ENCODE data around the gene FGD3. TPM values are rescaled to one million over a fixed set of nuclear protein-coding genes. Genes with fewer than 3 reads are reported as not detected.

FGD3 gene
- total RNA-seq, 2 experiments from 2014 or later = 57.7 to 58.8 TPM

DNA sequence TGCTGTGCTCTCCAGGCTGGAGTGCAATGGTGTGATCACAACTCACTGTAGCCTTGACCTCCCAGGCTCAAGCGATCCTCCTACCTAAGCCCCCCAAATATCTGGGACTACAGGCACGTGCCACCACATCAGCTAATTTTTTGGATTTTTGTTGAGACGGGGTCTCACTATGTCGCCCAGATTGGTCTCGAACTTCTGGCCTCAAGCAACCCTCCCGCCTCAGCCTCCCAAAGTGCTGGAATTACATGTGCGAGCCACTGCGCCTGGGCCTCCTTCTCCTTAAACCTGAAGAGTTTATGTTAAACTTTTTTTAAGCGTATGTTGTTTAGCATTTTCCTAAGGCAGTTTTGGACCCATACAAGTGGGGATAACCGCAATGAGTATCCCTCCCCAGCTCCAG, 80.4 kb downstream of the FGD3 start:
- intact Hi-C loops (cut with micrococcal nuclease) = loop anchor here (1.0 kb wide), 5 partner anchors 31 to 69 kb away; partner anchors contain the start of genes CARD19 and SUSD3
- H3K27me3 Mint-ChIP-seq (ENCODE audit: low read depth) = no peaks in the 10 kb centered on the region
- peak overlapping the region; percentile 97 for H3K27ac Mint-ChIP-seq
- CTCF ChIA-PET = interaction anchor here (0.6 to 4.0 kb wide), 4 partner anchors 23 to 81 kb away, joined by 3 to 20 read pairs (median 6); no protein-coding TSS in a partner anchor
- H3K9me3 Mint-ChIP-seq = no peaks in the 10 kb centered on the region
- peaks cover 34% of the 10 kb centered on the region for H3K36me3 Mint-ChIP-seq (ENCODE audit: low read depth)
- DNase-seq = no peak
- H3K4me1 Mint-ChIP-seq (ENCODE audit: low read depth) = peaks cover 92% of the 10 kb centered on the region
- peak overlapping the region; percentile 55 for H3K4me3 Mint-ChIP-seq

DNA sequence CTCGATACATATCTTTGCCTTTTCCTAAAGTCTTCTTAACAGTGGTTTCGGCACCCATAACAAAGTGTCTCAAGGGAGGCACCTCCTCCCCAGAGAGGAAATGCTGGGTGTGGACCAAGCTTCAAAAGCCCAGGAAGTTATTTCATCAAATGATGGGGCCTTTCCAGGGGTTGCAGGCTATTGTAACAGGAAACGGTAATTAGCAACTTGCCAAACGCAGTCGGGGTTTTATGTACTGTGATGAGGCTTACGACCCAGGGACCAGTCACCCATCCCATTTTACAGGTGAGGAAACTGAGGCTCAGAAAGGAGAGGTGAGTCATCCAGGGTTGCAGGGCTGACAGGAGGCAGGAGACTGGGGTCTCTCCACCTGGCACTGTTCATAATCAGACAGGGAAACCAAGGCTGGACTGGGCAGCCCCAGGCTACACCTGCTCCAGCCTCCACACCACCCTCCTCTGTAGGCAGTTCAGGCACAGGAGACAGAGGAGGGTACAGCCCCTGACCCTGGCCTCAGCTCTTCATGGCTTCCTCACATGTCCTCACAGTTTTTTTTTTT, 81.2 kb downstream of the FGD3 start:
- DNase-seq = peak; percentile 90
- Mint-ChIP-seq H3K9me3 (no peaks in the 10 kb centered on the region), H3K4me1 (ENCODE audit: low read depth) (peaks cover 87% of the 10 kb centered on the region), H3K36me3 (ENCODE audit: low read depth) (peaks cover 35% of the 10 kb centered on the region), H3K27me3 (ENCODE audit: low read depth) (no peaks in the 10 kb centered on the region), H3K27ac (peak overlapping the region; percentile 97), H3K4me3 (peak overlapping the region; percentile 55)
- intact Hi-C loops (cut with micrococcal nuclease) = loop anchor here (1.0 kb wide), 5 partner anchors 30 to 68 kb away; partner anchors contain the start of genes CARD19 and SUSD3
- CTCF ChIA-PET = interaction anchor here (0.9 kb wide), 2 partner anchors 24 to 34 kb away, joined by 5 to 8 read pairs; no protein-coding TSS in a partner anchor

DNA sequence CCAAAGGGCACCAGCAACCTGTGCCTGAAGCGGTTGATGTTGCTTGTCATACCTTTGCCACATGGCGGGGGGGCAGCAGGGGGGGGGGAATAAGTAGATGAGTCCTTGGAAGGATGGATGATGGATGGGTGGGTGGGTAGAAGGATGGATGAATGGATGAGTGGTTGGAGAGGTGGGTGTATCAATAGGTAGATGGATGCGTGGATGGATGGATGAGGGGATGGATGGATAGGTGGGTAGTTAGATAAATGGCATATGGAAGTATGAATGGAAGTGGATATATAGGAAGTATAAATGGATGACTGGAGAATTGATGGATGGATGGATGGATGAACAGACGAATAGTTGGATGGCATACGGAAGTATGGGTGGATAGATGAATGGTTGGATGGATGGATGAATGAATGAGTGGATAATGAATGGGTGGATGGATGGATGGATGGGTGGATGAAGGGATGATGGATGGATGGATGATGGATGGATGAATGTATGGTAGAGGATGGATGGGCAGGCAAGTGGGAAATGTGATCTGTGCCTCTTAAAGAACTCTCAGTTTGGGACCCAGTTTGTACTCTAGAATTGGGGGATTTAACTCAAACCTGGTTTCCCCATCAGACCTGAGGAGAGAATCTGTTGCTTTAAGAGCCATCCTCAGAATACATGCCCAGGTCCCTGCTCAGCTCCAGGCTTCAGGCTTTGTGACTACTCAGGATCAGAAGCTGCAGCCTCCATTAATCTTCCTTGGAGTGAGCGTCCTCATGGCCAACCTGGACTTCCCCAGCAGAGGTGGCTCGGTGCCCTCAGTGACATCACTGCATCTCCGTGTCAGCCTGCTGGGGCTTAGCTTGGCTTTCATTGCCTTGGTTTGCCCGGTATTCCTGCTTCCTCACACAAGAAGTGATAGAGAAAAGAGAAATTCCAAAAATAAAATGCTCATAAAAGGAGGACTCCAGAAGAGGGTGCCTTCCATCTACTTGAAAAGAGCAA, 83.6 kb downstream of the FGD3 start:
- no peak overlapping the region for H3K4me3 Mint-ChIP-seq
- intact Hi-C loops (cut with micrococcal nuclease) = no loop called here
- no peaks in the 10 kb centered on the region for H3K9me3 Mint-ChIP-seq
- H3K27me3 Mint-ChIP-seq (ENCODE audit: low read depth) = no peaks in the 10 kb centered on the region
- CTCF ChIA-PET = interaction anchor here (0.5 to 1.4 kb wide), 2 partner anchors 16 to 73 kb away, joined by 3 to 6 read pairs; no protein-coding TSS in a partner anchor
- H3K36me3 Mint-ChIP-seq (ENCODE audit: low read depth) = peaks cover 37% of the 10 kb centered on the region
- no peak for DNase-seq
- peak overlapping the region; percentile 63 for H3K27ac Mint-ChIP-seq
- peaks cover 78% of the 10 kb centered on the region for H3K4me1 Mint-ChIP-seq (ENCODE audit: low read depth)

DNA sequence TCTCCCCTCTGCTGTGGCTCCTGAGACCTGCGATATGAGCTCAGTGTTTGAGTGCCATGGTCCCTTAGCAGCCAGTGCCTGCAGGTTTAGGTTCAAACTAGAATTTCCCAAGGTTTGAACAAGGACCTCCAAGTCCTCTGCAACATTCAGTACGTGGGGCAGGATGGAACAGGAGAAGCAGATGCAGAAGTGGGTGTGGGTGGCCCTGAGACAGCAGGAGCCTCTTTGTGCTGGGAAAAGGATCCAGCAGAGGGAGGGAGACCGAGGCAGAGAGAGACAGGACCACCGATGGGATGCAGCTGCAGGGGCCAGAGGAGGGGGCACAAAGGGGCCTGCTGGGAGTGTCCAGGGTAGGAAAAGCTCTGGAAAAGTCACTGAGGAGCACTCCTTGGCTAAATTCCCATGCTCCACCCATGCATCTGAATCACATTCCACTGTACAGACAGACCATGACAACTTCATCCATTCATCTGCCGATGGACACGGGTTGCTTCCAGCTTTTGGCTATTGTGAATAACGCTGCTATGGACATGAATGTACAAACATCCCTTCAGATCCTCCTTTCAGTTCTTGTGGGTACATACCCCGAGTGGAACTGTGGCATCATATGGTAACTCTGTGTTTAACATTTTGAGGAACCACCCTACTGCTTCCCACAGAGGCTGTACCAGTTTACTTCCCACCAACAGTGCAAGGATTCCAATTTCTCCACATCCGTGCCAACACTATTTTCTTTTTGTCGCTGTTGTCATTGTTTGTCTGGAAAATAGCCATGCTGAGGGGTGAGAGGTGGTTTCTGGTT, 84.5 kb downstream of the FGD3 start:
- H3K27me3 Mint-ChIP-seq (ENCODE audit: low read depth) = no peaks in the 10 kb centered on the region
- H3K4me1 Mint-ChIP-seq (ENCODE audit: low read depth) = peaks cover 77% of the 10 kb centered on the region
- CTCF ChIA-PET = no interaction called here
- intact Hi-C loops (cut with micrococcal nuclease) = no loop called here
- no peak overlapping the region for H3K4me3 Mint-ChIP-seq
- peak overlapping the region; percentile 63 for H3K27ac Mint-ChIP-seq
- no peaks in the 10 kb centered on the region for H3K9me3 Mint-ChIP-seq
- DNase-seq = no peak
- peaks cover 33% of the 10 kb centered on the region for H3K36me3 Mint-ChIP-seq (ENCODE audit: low read depth)

DNA sequence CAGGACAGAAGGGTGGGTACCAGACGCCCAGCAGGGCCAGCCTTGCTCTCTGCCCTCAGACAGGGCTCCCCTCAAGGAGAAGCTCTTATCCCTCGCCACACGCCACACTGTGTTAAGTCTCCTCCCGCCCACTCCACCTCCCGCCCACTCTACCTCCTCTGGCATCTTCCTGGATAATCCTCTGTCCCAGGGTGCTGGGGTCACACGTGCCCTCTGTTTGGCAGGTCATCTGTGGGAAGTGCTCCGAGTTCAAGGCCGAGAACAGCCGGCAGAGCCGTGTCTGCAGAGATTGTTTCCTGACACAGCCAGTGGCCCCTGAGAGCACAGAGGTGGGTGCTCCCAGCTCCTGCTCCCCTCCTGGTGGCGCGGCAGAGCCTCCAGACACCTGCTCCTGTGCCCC, 85.2 kb downstream of the FGD3 start:
- H3K4me1 Mint-ChIP-seq (ENCODE audit: low read depth) = peaks cover 76% of the 10 kb centered on the region

DNA sequence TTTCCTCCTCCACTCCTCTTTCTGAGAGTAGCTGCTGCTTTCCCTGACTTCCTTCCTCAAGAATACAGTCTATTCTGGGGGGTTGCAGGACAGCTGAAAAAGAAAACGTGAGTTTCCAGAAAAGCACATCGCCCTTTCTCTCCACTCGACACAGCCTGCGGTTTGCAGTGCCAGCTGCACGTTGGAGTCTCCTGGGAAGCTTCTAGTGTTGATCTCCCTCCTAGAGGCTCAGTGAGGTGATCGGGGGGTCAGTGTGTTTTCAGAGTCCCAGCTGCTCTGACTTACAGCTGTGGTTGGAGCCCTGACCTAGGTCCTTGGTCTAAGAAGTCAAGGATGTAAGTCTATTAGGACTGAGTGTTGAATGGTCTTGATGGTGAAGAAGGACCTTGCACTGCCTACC, 86.2 kb downstream of the FGD3 start:
- Mint-ChIP-seq H3K36me3 (ENCODE audit: low read depth) (peaks cover 32% of the 10 kb centered on the region), H3K9me3 (no peaks in the 10 kb centered on the region), H3K27me3 (ENCODE audit: low read depth) (no peaks in the 10 kb centered on the region), H3K4me3 (no peak overlapping the region), H3K27ac (peak overlapping the region; percentile 66), H3K4me1 (ENCODE audit: low read depth) (peaks cover 72% of the 10 kb centered on the region)
- DNase-seq = no peak
- CTCF ChIA-PET = interaction anchor here (0.8 kb wide), 1 partner anchor 75 kb away, joined by 3 read pairs; no protein-coding TSS in a partner anchor
- intact Hi-C loops (cut with micrococcal nuclease) = no loop called here

More for the DNA sequence above, 85.2 kb downstream of the FGD3 start:
- no peaks in the 10 kb centered on the region for H3K9me3 Mint-ChIP-seq
- peak overlapping the region; percentile 47 for H3K27ac Mint-ChIP-seq
- DNase-seq = no peak
- H3K27me3 Mint-ChIP-seq (ENCODE audit: low read depth) = no peaks in the 10 kb centered on the region
- H3K4me3 Mint-ChIP-seq = no peak overlapping the region
- intact Hi-C loops (cut with micrococcal nuclease) = no loop called here
- H3K36me3 Mint-ChIP-seq (ENCODE audit: low read depth) = peaks cover 32% of the 10 kb centered on the region
- CTCF ChIA-PET = interaction anchor here (0.8 kb wide), 1 partner anchor 76 kb away, joined by 3 read pairs; no protein-coding TSS in a partner anchor

- peaks cover 21% of the 10 kb centered on the region for H3K36me3 Mint-ChIP-seq (ENCODE audit: low read depth)
- H3K4me1 Mint-ChIP-seq (ENCODE audit: low read depth) = peaks cover 63% of the 10 kb centered on the region
- no peak overlapping the region for H3K27ac Mint-ChIP-seq
- CTCF ChIA-PET = interaction anchor here (1.0 to 1.5 kb wide), 2 partner anchors 9 to 19 kb away, joined by 3 to 4 read pairs; no protein-coding TSS in a partner anchor
- intact Hi-C loops (cut with micrococcal nuclease) = no loop called here
- no peak for DNase-seq
- no peaks in the 10 kb centered on the region for H3K9me3 Mint-ChIP-seq
- no peak overlapping the region for H3K4me3 Mint-ChIP-seq
- H3K27me3 Mint-ChIP-seq (ENCODE audit: low read depth) = no peaks in the 10 kb centered on the region
These were observed 87.9 kb downstream of the FGD3 start for GRCh38 chr9:93035106-93035660.

- Mint-ChIP-seq H3K27ac (peak overlapping the region; percentile 71), H3K4me3 (no peak overlapping the region), H3K27me3 (ENCODE audit: low read depth) (no peaks in the 10 kb centered on the region)
These were observed 88.6 kb downstream of the FGD3 start for GRCh38 chr9:93035821-93036351.

GRCh38 chr9:93036887-93037475, 89.7 kb downstream of the FGD3 start:
- no peak for DNase-seq
- intact Hi-C loops (cut with micrococcal nuclease) = no loop called here
- peaks cover 60% of the 10 kb centered on the region for H3K4me1 Mint-ChIP-seq (ENCODE audit: low read depth)
- no peaks in the 10 kb centered on the region for H3K27me3 Mint-ChIP-seq (ENCODE audit: low read depth)
- no peaks in the 10 kb centered on the region for H3K9me3 Mint-ChIP-seq
- peak overlapping the region; percentile 71 for H3K27ac Mint-ChIP-seq
- H3K36me3 Mint-ChIP-seq (ENCODE audit: low read depth) = peaks cover 12% of the 10 kb centered on the region
- CTCF ChIA-PET = interaction anchor here (0.9 to 1.5 kb wide), 7 partner anchors 15 to 68 kb away, joined by 3 to 4 read pairs (median 3); no protein-coding TSS in a partner anchor
- H3K4me3 Mint-ChIP-seq = no peak overlapping the region

More at GRCh38 chr9:93035821-93036351, 88.6 kb downstream of the FGD3 start:
- CTCF ChIA-PET = interaction anchor here (0.8 to 1.5 kb wide), 3 partner anchors 10 to 65 kb away, joined by 3 to 6 read pairs (median 4); no protein-coding TSS in a partner anchor
- intact Hi-C loops (cut with micrococcal nuclease) = no loop called here
- Mint-ChIP-seq H3K4me1 (ENCODE audit: low read depth) (peaks cover 58% of the 10 kb centered on the region), H3K36me3 (ENCODE audit: low read depth) (peaks cover 16% of the 10 kb centered on the region), H3K9me3 (no peaks in the 10 kb centered on the region)
- DNase-seq = no peak

DNA sequence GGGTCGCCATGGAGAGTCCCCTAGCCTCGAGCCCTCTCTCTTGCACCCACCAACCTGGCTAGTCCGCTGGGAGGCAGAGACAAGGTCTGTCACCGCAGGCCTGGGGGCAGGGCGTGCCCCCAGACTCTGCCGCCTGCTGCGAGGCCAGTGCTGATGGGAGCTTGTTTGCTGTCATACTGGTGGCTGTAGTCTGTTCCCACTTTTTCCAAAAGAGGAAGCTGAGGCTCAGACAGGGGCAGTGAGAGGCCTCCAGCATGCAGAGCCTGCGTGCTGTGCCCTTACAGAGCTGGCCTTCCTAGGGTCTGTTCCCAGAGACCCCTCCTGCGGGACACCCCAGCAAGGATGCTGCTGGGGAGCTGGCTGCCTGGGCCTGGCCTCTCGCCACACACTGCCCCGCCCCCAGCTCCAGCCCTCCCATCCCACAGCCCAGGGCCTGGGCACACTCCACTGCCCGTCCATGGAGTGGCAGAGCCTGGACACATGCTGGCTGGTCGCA, 90.2 kb downstream of the FGD3 start:
- peaks cover 10% of the 10 kb centered on the region for H3K36me3 Mint-ChIP-seq (ENCODE audit: low read depth)

DNA sequence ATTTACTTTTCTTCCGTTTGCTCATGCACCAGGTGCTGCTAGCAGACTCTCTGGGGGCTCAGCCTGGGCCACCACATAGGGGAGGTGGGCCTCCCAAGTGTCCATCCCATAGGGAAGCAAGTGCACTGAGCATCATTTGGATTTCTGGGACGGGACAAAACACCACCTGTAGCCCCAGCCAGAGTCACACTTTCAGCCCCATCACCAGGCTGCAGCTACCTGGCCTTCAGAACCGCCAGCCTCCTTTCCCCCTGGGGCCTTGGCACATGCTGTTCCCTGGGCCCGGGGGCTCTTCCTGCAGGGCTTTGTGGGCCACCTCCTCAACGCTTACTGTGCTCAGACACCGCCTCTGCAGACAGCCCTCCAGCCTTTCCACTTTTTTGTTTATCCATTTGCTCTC, 91.6 kb downstream of the FGD3 start:
- peaks cover 63% of the 10 kb centered on the region for H3K4me1 Mint-ChIP-seq (ENCODE audit: low read depth)
- no peak overlapping the region for H3K4me3 Mint-ChIP-seq
- no peaks in the 10 kb centered on the region for H3K9me3 Mint-ChIP-seq
- peak overlapping the region; percentile 75 for H3K27ac Mint-ChIP-seq
- DNase-seq = no peak
- H3K27me3 Mint-ChIP-seq (ENCODE audit: low read depth) = no peaks in the 10 kb centered on the region
- intact Hi-C loops (cut with micrococcal nuclease) = no loop called here
- CTCF ChIA-PET = no interaction called here
- peaks cover 5% of the 10 kb centered on the region for H3K36me3 Mint-ChIP-seq (ENCODE audit: low read depth)

More for the DNA sequence above, 90.2 kb downstream of the FGD3 start:
- Mint-ChIP-seq H3K27me3 (ENCODE audit: low read depth) (no peaks in the 10 kb centered on the region), H3K9me3 (no peaks in the 10 kb centered on the region), H3K4me3 (no peak overlapping the region), H3K27ac (peak overlapping the region; percentile 75), H3K4me1 (ENCODE audit: low read depth) (peaks cover 58% of the 10 kb centered on the region)
- no peak for DNase-seq
- CTCF ChIA-PET = interaction anchor here (0.9 to 1.5 kb wide), 7 partner anchors 14 to 68 kb away, joined by 3 to 4 read pairs (median 3); no protein-coding TSS in a partner anchor
- intact Hi-C loops (cut with micrococcal nuclease) = no loop called here
